CD4-positive, alpha-beta T cell treated with Interleukin-17A for 4 hours (primary cell): ENCODE results near the gene IKZF5.

Experiments used
- DNase-seq: peaks from one replicate; pipeline ENCODE4 v3.0.0-alpha.2; 2020; ENCODE audit warnings: mixed read lengths

IKZF5 gene

GRCh38 chr10:122974543-122975064 lies 34.0 kb downstream of the IKZF5 start:
- DNase-seq, result no peak

GRCh38 chr10:122974023-122974422 lies 34.6 kb downstream of the IKZF5 start:
- DNase-seq, result no peak

GRCh38 chr10:122968698-122969097 lies 39.9 kb downstream of the IKZF5 start:
- DNase-seq, result no peak

- DNase-seq, result no peak
Observed at GRCh38 chr10:122966879-122967278, 41.7 kb downstream of the IKZF5 start.

- DNase-seq, result no peak
Observed at GRCh38 chr10:122962405-122962804, 46.2 kb downstream of the IKZF5 start.

- no peak for DNase-seq
Observed at GRCh38 chr10:122957474-122957873, 51.1 kb downstream of the IKZF5 start.

GRCh38 chr10:122955892-122956291 lies 52.7 kb downstream of the IKZF5 start:
- no peak for DNase-seq

- DNase-seq, result no peak
Observed at GRCh38 chr10:122954731-122955050, 53.9 kb downstream of the IKZF5 start.

- DNase-seq, result peak; percentile 97
Observed at GRCh38 chr10:122953902-122954730, 54.5 kb downstream of the IKZF5 start, which contains the start of gene C10orf88. C10orf88 (minus strand) TSS chr10:122954227; CDS start chr10:122954178, 49 bp downstream.

- no peak for DNase-seq
Observed at GRCh38 chr10:122949296-122949695, 59.3 kb downstream of the IKZF5 start.
